Neuronal stem cell (in vitro differentiated cells): ENCODE results near the gene TICAM1.
"Not testable (repeated sequence)": the region's sequence is repeated elsewhere in the genome, so short reads cannot be mapped to it uniquely, and the experiment has no call there.

Experiments used
- DNase-seq: peaks from one replicate; pipeline ENCODE4 v3.0.0-alpha.2; 2013; ENCODE audit warnings: low spot score
- H2AFZ ChIP-seq: one replicate; pipeline ENCODE4 v1.6.1; 2013; ENCODE audit warnings: mild to moderate bottlenecking, low read length, inconsistent platforms
- H2AK5ac ChIP-seq: 2 replicates; pipeline ENCODE4 v1.6.1; 2013; ENCODE audit warnings: low read depth, mild to moderate bottlenecking, inconsistent platforms, low read length, moderate library complexity, mixed read lengths
- H2BK120ac ChIP-seq: 2 replicates; pipeline ENCODE4 v1.6.1; 2013; ENCODE audit warnings: low read depth, mild to moderate bottlenecking, inconsistent platforms, low read length, moderate library complexity, mixed read lengths
- H2BK12ac ChIP-seq: one replicate; pipeline ENCODE4 v1.6.1; 2013; ENCODE audit warnings: low read length, inconsistent platforms
- H2BK15ac ChIP-seq: 2 replicates; pipeline ENCODE4 v1.6.1; 2013; ENCODE audit warnings: mild to moderate bottlenecking, low read length, inconsistent platforms, mixed read lengths
- H2BK5ac ChIP-seq: one replicate; pipeline ENCODE4 v1.6.1; 2013; ENCODE audit warnings: inconsistent platforms, mild to moderate bottlenecking, low read length, moderate library complexity
- H3K14ac ChIP-seq: one replicate; pipeline ENCODE4 v1.6.1; 2013; ENCODE audit warnings: low read length, inconsistent platforms
- H3K18ac ChIP-seq: 2 replicates; pipeline ENCODE4 v1.6.1; 2013; ENCODE audit warnings: low read length, inconsistent platforms
- H3K23ac ChIP-seq: 2 replicates; pipeline ENCODE4 v1.6.1; 2013; ENCODE audit warnings: low read depth, mild to moderate bottlenecking, mixed read lengths, low read length, inconsistent platforms; ENCODE audit not compliant: poor library complexity
- H3K27ac ChIP-seq: replicated peaks from 3 replicates; pipeline ENCODE4 v1.5.1; 2013; ENCODE audit warnings: low read length, inconsistent platforms
- H3K27me3 ChIP-seq, 3 experiments: 2 replicates each; pipeline ENCODE4 v1.6.1; 2013; ENCODE audit warnings: low read length in 3 of 3, mild to moderate bottlenecking in 2 of 3, inconsistent platforms in 1 of 3, low read depth in 1 of 3, mixed read lengths in 1 of 3, moderate library complexity in 1 of 3; ENCODE audit not compliant: control insufficient read depth in 3 of 3, insufficient read depth in 3 of 3
- H3K36me3 ChIP-seq, 2 donors: replicated peaks in 1 of 2; 2 replicates each; pipeline ENCODE4 v1.6.1; 2013; ENCODE audit warnings: low read length in 2 of 2; ENCODE audit not compliant: control insufficient read depth in 2 of 2, insufficient read depth in 2 of 2
- H3K4ac ChIP-seq: 2 replicates; pipeline ENCODE4 v1.6.1; 2013; ENCODE audit warnings: inconsistent platforms, mild to moderate bottlenecking, low read length, moderate library complexity
- H3K4me1 ChIP-seq, 2 donors: 1 replicate in 1 of 2; 2 replicates in 1 of 2; pipeline ENCODE4 v1.6.1; 2013; ENCODE audit warnings: low read length in 2 of 2, low read depth in 1 of 2; ENCODE audit not compliant: control insufficient read depth in 2 of 2, insufficient read depth in 1 of 2
- H3K4me2 ChIP-seq: one replicate; pipeline ENCODE4 v1.6.1; 2013; ENCODE audit warnings: mild to moderate bottlenecking, low read length, inconsistent platforms; ENCODE audit not compliant: insufficient read depth, poor library complexity, severe bottlenecking
- H3K4me3 ChIP-seq, 2 donors: 2 replicates each; pipeline ENCODE4 v1.5.1; 2013; ENCODE audit warnings: low read length in 2 of 2, mild to moderate bottlenecking in 2 of 2, inconsistent platforms in 1 of 2, moderate library complexity in 1 of 2
- H3K79me1 ChIP-seq: one replicate; pipeline ENCODE4 v1.6.1; 2013; ENCODE audit warnings: low read depth, mild to moderate bottlenecking, inconsistent platforms, low read length, moderate library complexity
- H3K9ac ChIP-seq: one replicate; pipeline ENCODE4 v1.6.1; 2013; ENCODE audit warnings: mild to moderate bottlenecking, low read depth, low read length, inconsistent platforms; ENCODE audit not compliant: poor library complexity
- H3K9me3 ChIP-seq, 2 donors: replicated peaks in 1 of 2; 2 replicates each; pipeline versions ENCODE3 to v1.6.1; 2013; ENCODE audit warnings: low read length in 2 of 2, mild to moderate bottlenecking in 2 of 2, inconsistent platforms in 1 of 2, low read depth in 1 of 2, mixed read lengths in 1 of 2, moderate library complexity in 1 of 2; ENCODE audit not compliant: control insufficient read depth in 2 of 2, insufficient read depth in 1 of 2
- H4K8ac ChIP-seq: one replicate; pipeline ENCODE4 v1.6.1; 2013; ENCODE audit warnings: low read depth, mild to moderate bottlenecking, inconsistent platforms, low read length, moderate library complexity
- H4K91ac ChIP-seq: one replicate; pipeline ENCODE4 v1.6.1; 2013; ENCODE audit warnings: low read length, low read depth, mild to moderate bottlenecking, inconsistent platforms; ENCODE audit not compliant: poor library complexity
- WGBS, 2 donors: extraction: QIAGEN DNeasy Blood & Tissue Kit; methylation state at CpG; one replicate each; pipeline ENCODE4 v1.1.7; 2013; ENCODE audit warnings: missing lambda C conversion rate in 2 of 2, mixed read lengths in 1 of 2; ENCODE audit not compliant: insufficient read length in 2 of 2, insufficient replicate concordance in 1 of 2; ENCODE audit errors: extremely low coverage in 2 of 2; 5-methylcytosine and 5-hydroxymethylcytosine counted together

Gene TICAM1

DNA sequence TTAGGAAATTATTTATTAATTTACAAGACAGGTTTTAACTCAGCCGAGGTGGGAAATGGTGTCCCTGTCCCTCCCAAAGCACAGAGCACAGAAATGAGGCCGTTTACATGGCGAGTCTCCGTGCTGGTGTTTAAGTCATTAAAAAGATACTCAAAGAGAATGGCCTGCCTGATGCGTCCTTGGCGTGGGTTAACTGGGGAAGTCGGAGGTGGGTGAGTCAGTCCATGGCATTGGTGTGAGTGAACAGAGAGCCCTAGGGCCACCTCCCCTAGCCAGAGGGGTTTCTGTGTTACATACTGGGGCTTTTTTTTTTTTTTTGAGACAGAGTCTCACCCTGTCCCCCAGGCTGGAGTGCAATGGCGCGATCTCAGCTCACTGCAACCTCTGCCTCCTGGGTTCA is 36.1 kb downstream of the TICAM1 start:
- Histone ChIP-seq H3K79me1 (peaks cover 21% of the 10 kb centered on the region), H3K18ac (no peak overlapping the region), H4K8ac (no peak overlapping the region), H3K36me3 (peaks cover 24 to 50% of the 10 kb centered on the region in 2 donors), H2BK5ac (no peak overlapping the region), H3K27me3 (no peaks in the 10 kb centered on the region), H3K27ac (no peak overlapping the region), H2BK15ac (no peak overlapping the region), H3K4ac (no peak overlapping the region), H2AK5ac (no peak overlapping the region), H3K4me2 (no peak overlapping the region), H2BK12ac (no peak overlapping the region), H3K9me3 (peaks cover 0 to 2% of the 10 kb centered on the region in 2 donors), H4K91ac (no peak overlapping the region), H3K14ac (no peak overlapping the region), H3K9ac (no peak overlapping the region), H3K4me1 (peaks cover 3 to 11% of the 10 kb centered on the region in 2 donors), H3K4me3 (no peak overlapping the region), H2AFZ (no peak overlapping the region), H2BK120ac (no peak overlapping the region), H3K23ac (no peak overlapping the region)
- no CpG with 5 or more reads among the region's 9 CpGs for WGBS, 2 donors
- DNase-seq, result no peak

DNA sequence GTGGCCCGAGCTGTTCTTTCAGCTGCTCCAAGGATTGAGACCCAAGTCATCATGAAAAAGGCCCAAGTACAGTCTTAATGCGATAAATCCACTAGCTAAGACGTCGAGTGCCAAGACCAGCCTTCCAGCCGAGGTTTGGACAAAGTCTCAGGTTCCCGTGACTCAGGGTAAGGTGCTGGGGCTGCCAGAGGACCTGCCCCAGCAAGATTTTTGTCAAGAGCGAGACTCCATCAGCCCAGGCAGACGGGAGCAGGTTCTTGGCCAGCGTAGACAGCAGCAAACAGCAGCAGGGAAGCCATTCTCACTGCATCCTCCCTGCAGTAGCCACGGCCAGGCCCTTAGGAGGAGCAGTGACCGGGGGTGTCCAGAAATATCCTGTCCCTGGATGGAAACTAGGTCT is 36.5 kb downstream of the TICAM1 start:
- no peak overlapping the region for H2AK5ac ChIP-seq
- no peak for DNase-seq
- peaks cover 21% of the 10 kb centered on the region for H3K79me1 ChIP-seq
- H2BK15ac ChIP-seq, result no peak overlapping the region
- H3K4ac ChIP-seq, result no peak overlapping the region
- no peak overlapping the region for H3K9ac ChIP-seq
- H3K27ac ChIP-seq, result no peak overlapping the region
- H2BK5ac ChIP-seq, result no peak overlapping the region
- no peak overlapping the region for H3K14ac ChIP-seq
- no peak overlapping the region for H2BK120ac ChIP-seq
- no peak overlapping the region for H3K18ac ChIP-seq
- no CpG with 5 or more reads among the region's 11 CpGs for WGBS, 2 donors
- no peak overlapping the region for H4K91ac ChIP-seq
- H3K4me1 ChIP-seq, result peaks cover 3 to 11% of the 10 kb centered on the region in 2 donors
- no peak overlapping the region for H3K23ac ChIP-seq
- H3K9me3 ChIP-seq, result peaks cover 0 to 2% of the 10 kb centered on the region in 2 donors
- H3K27me3 ChIP-seq, result no peaks in the 10 kb centered on the region
- H4K8ac ChIP-seq, result no peak overlapping the region
- no peak overlapping the region for H2BK12ac ChIP-seq
- H3K36me3 ChIP-seq, result peaks cover 24 to 50% of the 10 kb centered on the region in 2 donors
- no peak overlapping the region for H2AFZ ChIP-seq
- no peak overlapping the region for H3K4me3 ChIP-seq
- H3K4me2 ChIP-seq, result no peak overlapping the region

DNA sequence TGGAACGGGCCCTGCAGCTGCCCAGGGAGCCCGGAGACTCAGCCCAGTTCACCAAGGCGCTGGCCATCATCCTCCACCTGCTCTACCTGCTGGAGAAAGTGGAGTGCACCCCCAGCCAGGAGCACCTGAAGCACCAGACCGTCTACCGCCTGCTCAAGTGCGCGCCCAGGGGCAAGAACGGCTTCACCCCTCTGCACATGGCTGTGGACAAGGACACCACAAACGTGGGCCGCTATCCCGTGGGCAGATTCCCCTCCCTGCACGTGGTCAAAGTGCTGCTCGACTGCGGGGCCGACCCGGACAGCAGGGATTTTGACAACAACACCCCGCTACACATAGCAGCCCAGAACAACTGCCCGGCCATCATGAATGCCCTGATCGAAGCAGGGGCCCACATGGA is 38.2 kb downstream of the TICAM1 start:
- peaks cover 21% of the 10 kb centered on the region for H3K79me1 ChIP-seq
- H3K4me3 ChIP-seq, result peak overlapping the region in 1 of 2 donors; percentile 12
- H3K18ac ChIP-seq, result not testable (repeated sequence)

DNA sequence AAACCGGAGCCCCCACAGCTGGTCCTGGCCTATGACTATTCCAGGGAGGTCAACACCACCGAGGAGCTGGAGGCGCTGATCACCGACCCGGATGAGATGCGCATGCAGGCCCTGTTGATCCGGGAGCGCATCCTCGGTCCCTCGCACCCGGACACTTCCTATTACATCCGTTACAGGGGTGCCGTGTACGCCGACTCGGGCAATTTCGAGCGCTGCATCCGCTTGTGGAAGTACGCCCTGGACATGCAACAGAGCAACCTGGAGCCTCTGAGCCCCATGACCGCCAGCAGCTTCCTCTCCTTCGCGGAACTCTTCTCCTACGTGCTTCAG is 38.7 kb downstream of the TICAM1 start:
- not testable (repeated sequence) for H2AK5ac ChIP-seq, H4K91ac ChIP-seq, H2BK12ac ChIP-seq, H2BK15ac ChIP-seq, DNase-seq, H3K4ac ChIP-seq, H3K14ac ChIP-seq, H3K27me3 ChIP-seq, H3K9me3 ChIP-seq, H3K23ac ChIP-seq, H4K8ac ChIP-seq, H2BK5ac ChIP-seq, H2BK120ac ChIP-seq, H3K9ac ChIP-seq, H2AFZ ChIP-seq, H3K18ac ChIP-seq, H3K27ac ChIP-seq
- Histone ChIP-seq H3K4me1 (peaks cover 3 to 11% of the 10 kb centered on the region in 2 donors), H3K4me2 (peak overlapping the region; percentile 89), H3K79me1 (peaks cover 21% of the 10 kb centered on the region), H3K4me3 (peak overlapping the region in 1 of 2 donors; percentile 76), H3K36me3 (peaks cover 23 to 50% of the 10 kb centered on the region in 2 donors)
- no CpG with 5 or more reads among the region's 24 CpGs for WGBS, 2 donors

More for the DNA sequence above, 38.2 kb downstream of the TICAM1 start:
- not testable (repeated sequence) for H2AK5ac ChIP-seq, H2BK15ac ChIP-seq, H3K27me3 ChIP-seq, H3K9ac ChIP-seq, H2BK12ac ChIP-seq, H2AFZ ChIP-seq, H3K4ac ChIP-seq, H3K27ac ChIP-seq, H4K8ac ChIP-seq, H2BK5ac ChIP-seq, H3K9me3 ChIP-seq, DNase-seq, H3K4me2 ChIP-seq, H2BK120ac ChIP-seq, H3K14ac ChIP-seq, H3K23ac ChIP-seq, H4K91ac ChIP-seq
- no CpG with 5 or more reads among the region's 19 CpGs for WGBS, 2 donors
- Histone ChIP-seq H3K4me1 (peaks cover 3 to 11% of the 10 kb centered on the region in 2 donors), H3K36me3 (peaks cover 23 to 50% of the 10 kb centered on the region in 2 donors)
